A549 (cell line): ENCODE measurements around the gene RAX2.

ENCODE experiments used
- HDAC2 ChIP-seq: fragments of 200-600 bp; sonication (generic); IDR thresholded peaks from 2 replicates; pipeline ENCODE4 v1.6.1; 2016
- MAFK ChIP-seq: fragments of 450-650 bp; IDR thresholded peaks from 2 replicates; pipeline ENCODE4 v1.6.1; 2014; ENCODE audit not compliant: partially characterized antibody
- MAZ ChIP-seq: fragments of 150-350 bp; IDR thresholded peaks from 2 replicates; pipeline ENCODE4 v1.6.1; 2014; ENCODE audit warnings: antibody characterized with exemption, low read depth, low read length, borderline replicate concordance
- PHF8 ChIP-seq: fragments of 200-600 bp; sonication (generic); IDR thresholded peaks from 2 replicates; pipeline ENCODE4 v1.6.1; 2016; ENCODE audit warnings: low read depth, mild to moderate bottlenecking, antibody characterized with exemption, moderate library complexity, borderline replicate concordance
- POLR2A ChIP-seq: IDR thresholded peaks from 2 replicates; pipeline ENCODE4 v1.6.1; 2012; ENCODE audit warnings: mild to moderate bottlenecking, low read length
- POLR2AphosphoS2 ChIP-seq: conservative IDR thresholded peaks from 2 replicates; pipeline ENCODE4 v1.6.1; 2012; ENCODE audit warnings: low read length, improper control_type of control experiment, inconsistent platforms
- SREBF2 ChIP-seq: fragments of 450-650 bp; IDR thresholded peaks from 2 replicates; pipeline ENCODE4 v1.6.1; 2014; ENCODE audit warnings: mild to moderate bottlenecking, moderate library complexity
- ZFP36 ChIP-seq: fragments of 450-650 bp; IDR thresholded peaks from 2 replicates; pipeline ENCODE4 v1.6.1; 2014; ENCODE audit warnings: borderline replicate concordance; ENCODE audit not compliant: partially characterized antibody
- TF ChIP-seq, protein P1 (sequence below): IDR thresholded peaks from 2 replicates; pipeline ENCODE4 v1.6.1; 2012; ENCODE audit warnings: low read depth, borderline replicate concordance
- TF ChIP-seq, protein P2 (sequence below): fragments of >200 bp; sonication (Bioruptor Twin); formaldehyde crosslinking; IDR thresholded peaks from 3 replicates; pipeline ENCODE4 v1.5.1; 2016

DNA sequence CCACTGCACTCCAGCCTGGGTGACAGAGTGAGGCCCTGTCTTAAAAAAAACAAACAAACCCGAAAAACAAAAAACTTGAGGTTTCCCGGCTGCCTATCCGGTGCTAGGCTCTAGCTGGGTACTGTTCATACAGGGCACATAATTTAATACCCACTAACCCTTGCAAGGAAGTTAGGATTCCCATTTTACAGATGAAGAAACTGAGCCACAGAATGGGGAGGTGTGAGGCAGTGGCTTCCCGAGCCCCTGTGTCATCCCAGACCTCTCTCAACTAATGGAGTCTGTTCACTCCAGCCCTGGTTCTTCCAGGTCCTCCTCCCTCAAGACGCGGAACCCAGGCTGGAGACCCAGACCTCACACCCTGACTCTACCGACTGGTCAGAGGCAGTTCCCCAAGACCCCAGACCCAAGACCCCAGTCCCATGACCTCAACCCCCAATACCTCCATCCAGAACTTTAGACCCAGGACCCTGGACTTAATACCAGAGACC lies 11.1 kb downstream of the RAX2 start:
- TF ChIP-seq POLR2A (no peak), ZFP36 (no peak), SREBF2 (no peak), MAZ (no peak), MAFK (no peak), POLR2AphosphoS2 (no peak), PHF8 (no peak), HDAC2 (no peak)
- TF ChIP-seq, protein P1, sequence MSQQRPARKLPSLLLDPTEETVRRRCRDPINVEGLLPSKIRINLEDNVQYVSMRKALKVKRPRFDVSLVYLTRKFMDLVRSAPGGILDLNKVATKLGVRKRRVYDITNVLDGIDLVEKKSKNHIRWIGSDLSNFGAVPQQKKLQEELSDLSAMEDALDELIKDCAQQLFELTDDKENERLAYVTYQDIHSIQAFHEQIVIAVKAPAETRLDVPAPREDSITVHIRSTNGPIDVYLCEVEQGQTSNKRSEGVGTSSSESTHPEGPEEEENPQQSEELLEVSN: no peak
- TF ChIP-seq, protein P2, sequence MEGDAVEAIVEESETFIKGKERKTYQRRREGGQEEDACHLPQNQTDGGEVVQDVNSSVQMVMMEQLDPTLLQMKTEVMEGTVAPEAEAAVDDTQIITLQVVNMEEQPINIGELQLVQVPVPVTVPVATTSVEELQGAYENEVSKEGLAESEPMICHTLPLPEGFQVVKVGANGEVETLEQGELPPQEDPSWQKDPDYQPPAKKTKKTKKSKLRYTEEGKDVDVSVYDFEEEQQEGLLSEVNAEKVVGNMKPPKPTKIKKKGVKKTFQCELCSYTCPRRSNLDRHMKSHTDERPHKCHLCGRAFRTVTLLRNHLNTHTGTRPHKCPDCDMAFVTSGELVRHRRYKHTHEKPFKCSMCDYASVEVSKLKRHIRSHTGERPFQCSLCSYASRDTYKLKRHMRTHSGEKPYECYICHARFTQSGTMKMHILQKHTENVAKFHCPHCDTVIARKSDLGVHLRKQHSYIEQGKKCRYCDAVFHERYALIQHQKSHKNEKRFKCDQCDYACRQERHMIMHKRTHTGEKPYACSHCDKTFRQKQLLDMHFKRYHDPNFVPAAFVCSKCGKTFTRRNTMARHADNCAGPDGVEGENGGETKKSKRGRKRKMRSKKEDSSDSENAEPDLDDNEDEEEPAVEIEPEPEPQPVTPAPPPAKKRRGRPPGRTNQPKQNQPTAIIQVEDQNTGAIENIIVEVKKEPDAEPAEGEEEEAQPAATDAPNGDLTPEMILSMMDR: no peak
